H1 (cell line): Measurements from ENCODE around the gene MRTFA. TPM values are rescaled to one million over a fixed set of nuclear protein-coding genes. Genes with fewer than 3 reads are reported as not detected.

Experiments
- ASH2L ChIP-seq: fragments of 200-600, 300-600 bp; sonication (generic); IDR thresholded peaks from one replicate; pipeline ENCODE4 v1.7.1; 2017; ENCODE audit warnings: low read length
- BRCA1 ChIP-seq: IDR thresholded peaks from 2 replicates; pipeline ENCODE4 v1.6.1; 2012; ENCODE audit warnings: low read depth, low read length, improper control_type of control experiment
- NRF1 ChIP-seq: IDR thresholded peaks from 2 replicates; pipeline ENCODE4 v1.6.1; 2011; ENCODE audit warnings: mild to moderate bottlenecking, low read depth, low read length, improper control_type of control experiment
- SP4 ChIP-seq: IDR thresholded peaks from 2 replicates; pipeline ENCODE4 v1.6.1; 2012; ENCODE audit warnings: low read length, inconsistent platforms
- polyA plus RNA-seq, 7 experiments: library from polyadenylated mRNA; depleted of rRNA in 3 of 7; stranded (reverse) in 5 of 7; unstranded in 2 of 7; fragments of >200 nt in 5 of 7; fragments of 200-250 nt in 2 of 7; gene quantifications; 1 replicate in 5 of 7; 2 replicates in 1 of 7; 4 replicates in 1 of 7; pipeline versions ENCODE4 v1.2.1 to v1.2.3, GENCODE V29; 2011 to 2013; ENCODE audit warnings: missing spikeins in 2 of 7, mixed read lengths in 2 of 7
- total RNA-seq: library from RNA; stranded (reverse); fragmentation: NEBNext Ultra II Directional; extraction: Animal tissue kit (Norgen Biotek cat#: 25700); gene quantifications from 2 replicates; pipeline ENCODE4 v1.2.1, GENCODE V29; 2021
- TF ChIP-seq, protein P1 (sequence below): fragments of 300-600 bp; sonication (generic); IDR thresholded peaks from 2 replicates; pipeline ENCODE4 v1.7.1; 2012; ENCODE audit warnings: low read length, moderate library complexity, mild to moderate bottlenecking, inconsistent platforms; ENCODE audit not compliant: insufficient replicate concordance

MRTFA gene
- total and polyA plus RNA-seq, 2 of the 8 experiments (the other 6 are each of a cell fraction or from before 2014, with no cell fraction given), result 5.4 to 37.9 TPM

DNA sequence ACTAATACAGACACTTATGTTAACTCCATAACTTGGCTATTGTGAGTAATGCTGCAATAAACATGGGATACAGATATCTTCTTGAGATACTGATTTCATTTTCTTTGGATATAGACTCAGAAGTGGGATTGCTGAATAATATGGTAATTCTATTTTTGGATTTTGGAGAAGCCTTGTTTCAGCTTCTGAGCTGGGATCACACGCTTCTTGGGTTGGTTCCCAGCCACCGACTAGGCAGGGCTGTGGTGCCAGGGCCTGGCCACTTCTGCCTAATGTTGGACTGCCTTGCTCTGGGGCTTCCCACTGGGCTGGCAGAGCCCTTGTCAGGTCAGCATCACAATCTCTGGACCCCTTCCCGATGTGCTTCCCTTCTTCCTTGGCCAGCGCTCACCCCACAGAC is 28.8 kb upstream of the MRTFA start (continued):
- TF ChIP-seq, protein P1, sequence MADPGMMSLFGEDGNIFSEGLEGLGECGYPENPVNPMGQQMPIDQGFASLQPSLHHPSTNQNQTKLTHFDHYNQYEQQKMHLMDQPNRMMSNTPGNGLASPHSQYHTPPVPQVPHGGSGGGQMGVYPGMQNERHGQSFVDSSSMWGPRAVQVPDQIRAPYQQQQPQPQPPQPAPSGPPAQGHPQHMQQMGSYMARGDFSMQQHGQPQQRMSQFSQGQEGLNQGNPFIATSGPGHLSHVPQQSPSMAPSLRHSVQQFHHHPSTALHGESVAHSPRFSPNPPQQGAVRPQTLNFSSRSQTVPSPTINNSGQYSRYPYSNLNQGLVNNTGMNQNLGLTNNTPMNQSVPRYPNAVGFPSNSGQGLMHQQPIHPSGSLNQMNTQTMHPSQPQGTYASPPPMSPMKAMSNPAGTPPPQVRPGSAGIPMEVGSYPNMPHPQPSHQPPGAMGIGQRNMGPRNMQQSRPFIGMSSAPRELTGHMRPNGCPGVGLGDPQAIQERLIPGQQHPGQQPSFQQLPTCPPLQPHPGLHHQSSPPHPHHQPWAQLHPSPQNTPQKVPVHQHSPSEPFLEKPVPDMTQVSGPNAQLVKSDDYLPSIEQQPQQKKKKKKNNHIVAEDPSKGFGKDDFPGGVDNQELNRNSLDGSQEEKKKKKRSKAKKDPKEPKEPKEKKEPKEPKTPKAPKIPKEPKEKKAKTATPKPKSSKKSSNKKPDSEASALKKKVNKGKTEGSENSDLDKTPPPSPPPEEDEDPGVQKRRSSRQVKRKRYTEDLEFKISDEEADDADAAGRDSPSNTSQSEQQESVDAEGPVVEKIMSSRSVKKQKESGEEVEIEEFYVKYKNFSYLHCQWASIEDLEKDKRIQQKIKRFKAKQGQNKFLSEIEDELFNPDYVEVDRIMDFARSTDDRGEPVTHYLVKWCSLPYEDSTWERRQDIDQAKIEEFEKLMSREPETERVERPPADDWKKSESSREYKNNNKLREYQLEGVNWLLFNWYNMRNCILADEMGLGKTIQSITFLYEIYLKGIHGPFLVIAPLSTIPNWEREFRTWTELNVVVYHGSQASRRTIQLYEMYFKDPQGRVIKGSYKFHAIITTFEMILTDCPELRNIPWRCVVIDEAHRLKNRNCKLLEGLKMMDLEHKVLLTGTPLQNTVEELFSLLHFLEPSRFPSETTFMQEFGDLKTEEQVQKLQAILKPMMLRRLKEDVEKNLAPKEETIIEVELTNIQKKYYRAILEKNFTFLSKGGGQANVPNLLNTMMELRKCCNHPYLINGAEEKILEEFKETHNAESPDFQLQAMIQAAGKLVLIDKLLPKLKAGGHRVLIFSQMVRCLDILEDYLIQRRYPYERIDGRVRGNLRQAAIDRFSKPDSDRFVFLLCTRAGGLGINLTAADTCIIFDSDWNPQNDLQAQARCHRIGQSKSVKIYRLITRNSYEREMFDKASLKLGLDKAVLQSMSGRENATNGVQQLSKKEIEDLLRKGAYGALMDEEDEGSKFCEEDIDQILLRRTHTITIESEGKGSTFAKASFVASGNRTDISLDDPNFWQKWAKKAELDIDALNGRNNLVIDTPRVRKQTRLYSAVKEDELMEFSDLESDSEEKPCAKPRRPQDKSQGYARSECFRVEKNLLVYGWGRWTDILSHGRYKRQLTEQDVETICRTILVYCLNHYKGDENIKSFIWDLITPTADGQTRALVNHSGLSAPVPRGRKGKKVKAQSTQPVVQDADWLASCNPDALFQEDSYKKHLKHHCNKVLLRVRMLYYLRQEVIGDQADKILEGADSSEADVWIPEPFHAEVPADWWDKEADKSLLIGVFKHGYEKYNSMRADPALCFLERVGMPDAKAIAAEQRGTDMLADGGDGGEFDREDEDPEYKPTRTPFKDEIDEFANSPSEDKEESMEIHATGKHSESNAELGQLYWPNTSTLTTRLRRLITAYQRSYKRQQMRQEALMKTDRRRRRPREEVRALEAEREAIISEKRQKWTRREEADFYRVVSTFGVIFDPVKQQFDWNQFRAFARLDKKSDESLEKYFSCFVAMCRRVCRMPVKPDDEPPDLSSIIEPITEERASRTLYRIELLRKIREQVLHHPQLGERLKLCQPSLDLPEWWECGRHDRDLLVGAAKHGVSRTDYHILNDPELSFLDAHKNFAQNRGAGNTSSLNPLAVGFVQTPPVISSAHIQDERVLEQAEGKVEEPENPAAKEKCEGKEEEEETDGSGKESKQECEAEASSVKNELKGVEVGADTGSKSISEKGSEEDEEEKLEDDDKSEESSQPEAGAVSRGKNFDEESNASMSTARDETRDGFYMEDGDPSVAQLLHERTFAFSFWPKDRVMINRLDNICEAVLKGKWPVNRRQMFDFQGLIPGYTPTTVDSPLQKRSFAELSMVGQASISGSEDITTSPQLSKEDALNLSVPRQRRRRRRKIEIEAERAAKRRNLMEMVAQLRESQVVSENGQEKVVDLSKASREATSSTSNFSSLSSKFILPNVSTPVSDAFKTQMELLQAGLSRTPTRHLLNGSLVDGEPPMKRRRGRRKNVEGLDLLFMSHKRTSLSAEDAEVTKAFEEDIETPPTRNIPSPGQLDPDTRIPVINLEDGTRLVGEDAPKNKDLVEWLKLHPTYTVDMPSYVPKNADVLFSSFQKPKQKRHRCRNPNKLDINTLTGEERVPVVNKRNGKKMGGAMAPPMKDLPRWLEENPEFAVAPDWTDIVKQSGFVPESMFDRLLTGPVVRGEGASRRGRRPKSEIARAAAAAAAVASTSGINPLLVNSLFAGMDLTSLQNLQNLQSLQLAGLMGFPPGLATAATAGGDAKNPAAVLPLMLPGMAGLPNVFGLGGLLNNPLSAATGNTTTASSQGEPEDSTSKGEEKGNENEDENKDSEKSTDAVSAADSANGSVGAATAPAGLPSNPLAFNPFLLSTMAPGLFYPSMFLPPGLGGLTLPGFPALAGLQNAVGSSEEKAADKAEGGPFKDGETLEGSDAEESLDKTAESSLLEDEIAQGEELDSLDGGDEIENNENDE, result no peak
- no peak for TF ChIP-seq ASH2L
- TF ChIP-seq BRCA1, result no peak
- TF ChIP-seq SP4, result no peak
- TF ChIP-seq NRF1, result no peak
